CD14-positive monocyte (primary cell): Measurements from ENCODE around the gene TRABD. TPM values are rescaled to one million over a fixed set of nuclear protein-coding genes. Genes with fewer than 3 reads are reported as not detected.
A peak's percentile ranks its signal among the peaks of the same experiment; 100 is the strongest.

ENCODE experiments used
- DNase-seq, 3 donors: peaks; one replicate each; pipeline ENCODE4 v3.0.0-alpha.2; 2011 to 2022
- H2AFZ ChIP-seq: 2 replicates; pipeline ENCODE4 v1.6.0; 2012; ENCODE audit warnings: mild to moderate bottlenecking, low read depth, low read length, inconsistent platforms; ENCODE audit not compliant: insufficient read depth, poor library complexity, severe bottlenecking
- H3K27ac ChIP-seq, 2 donors: 1 replicate in 1 of 2; 2 replicates in 1 of 2; pipeline ENCODE4 v1.5.1; 2012 to 2013; ENCODE audit warnings: low read length in 2 of 2, control low read depth in 1 of 2, inconsistent platforms in 1 of 2, low read depth in 1 of 2, mild to moderate bottlenecking in 1 of 2
- H3K27me3 ChIP-seq, 2 donors: one replicate each; pipeline versions ENCODE4 v1.6.0 to v1.6.1; 2011 to 2013; ENCODE audit warnings: low read length in 2 of 2; ENCODE audit not compliant: control insufficient read depth in 2 of 2, insufficient read depth in 2 of 2
- H3K36me3 ChIP-seq, 2 donors: replicated peaks in 1 of 2; 1 replicate in 1 of 2; 2 replicates in 1 of 2; pipeline versions ENCODE4 v1.5.1 to v1.6.1; 2012 to 2013; ENCODE audit warnings: low read length in 2 of 2, control low read depth in 1 of 2, inconsistent platforms in 1 of 2, mild to moderate bottlenecking in 1 of 2; ENCODE audit not compliant: insufficient read depth in 2 of 2, control insufficient read depth in 1 of 2
- H3K4me1 ChIP-seq, 2 donors: 1 replicate in 1 of 2; 2 replicates in 1 of 2; pipeline versions ENCODE4 v1.5.1 to v1.6.1; 2012 to 2013; ENCODE audit warnings: low read length in 2 of 2, control low read depth in 1 of 2, inconsistent platforms in 1 of 2, mild to moderate bottlenecking in 1 of 2, moderate library complexity in 1 of 2; ENCODE audit not compliant: insufficient read depth in 2 of 2, control insufficient read depth in 1 of 2
- H3K4me2 ChIP-seq: replicated peaks from 2 replicates; pipeline ENCODE3; 2012; ENCODE audit warnings: low read length, moderate library complexity, mild to moderate bottlenecking; ENCODE audit not compliant: poor library complexity, severe bottlenecking; ENCODE audit errors: extremely low read depth
- H3K4me3 ChIP-seq, 3 experiments: fragments of 200-600 bp in 1 of 3; sonication (generic) in 1 of 3; replicated peaks in 1 of 3; 1 replicate in 2 of 3; 2 replicates in 1 of 3; pipeline ENCODE4 v1.5.1; 2011 to 2013; ENCODE audit warnings: low read length in 3 of 3, mild to moderate bottlenecking in 3 of 3, control low read depth in 2 of 3, low read depth in 2 of 3, inconsistent platforms in 1 of 3, moderate library complexity in 1 of 3
- H3K79me2 ChIP-seq: 2 replicates; pipeline ENCODE4 v1.6.0; 2012; ENCODE audit warnings: mild to moderate bottlenecking, control low read depth, inconsistent platforms, low read length, moderate library complexity; ENCODE audit not compliant: insufficient read depth
- H3K9ac ChIP-seq: 2 replicates; pipeline ENCODE4 v1.6.0; 2017; ENCODE audit warnings: low read length, mild to moderate bottlenecking; ENCODE audit not compliant: insufficient read depth, poor library complexity, severe bottlenecking
- H3K9me3 ChIP-seq, 2 donors: replicated peaks in 1 of 2; 1 replicate in 1 of 2; 2 replicates in 1 of 2; pipeline versions ENCODE4 v1.5.1 to v1.6.1; 2012 to 2013; ENCODE audit warnings: low read length in 2 of 2, control low read depth in 1 of 2; ENCODE audit not compliant: control insufficient read depth in 1 of 2, insufficient read depth in 1 of 2
- H4K20me1 ChIP-seq: 2 replicates; pipeline ENCODE4 v1.6.0; 2012; ENCODE audit warnings: mild to moderate bottlenecking, low read length, control low read depth, moderate library complexity; ENCODE audit not compliant: insufficient read depth
- H3K27ac Mint-ChIP-seq, 7 donors: one replicate each; pipeline ENCODE4 v1.8.0; 2020; ENCODE audit warnings: mild to moderate bottlenecking in 7 of 7, mixed read lengths in 7 of 7, moderate library complexity in 6 of 7, inconsistent platforms in 2 of 7
- H3K27me3 Mint-ChIP-seq, 3 donors: one replicate each; pipeline ENCODE4 v1.8.0; 2021 to 2022; ENCODE audit warnings: low read depth in 3 of 3, mild to moderate bottlenecking in 3 of 3, mixed read lengths in 3 of 3, moderate library complexity in 3 of 3, inconsistent platforms in 1 of 3
- H3K36me3 Mint-ChIP-seq, 2 donors: one replicate each; pipeline ENCODE4 v1.8.0; 2020; ENCODE audit warnings: mixed read lengths in 2 of 2, inconsistent platforms in 1 of 2, mild to moderate bottlenecking in 1 of 2
- H3K4me1 Mint-ChIP-seq: one replicate; pipeline ENCODE4 v1.8.0; 2020; ENCODE audit warnings: mild to moderate bottlenecking, mixed read lengths
- H3K4me3 Mint-ChIP-seq, 2 donors: one replicate each; pipeline ENCODE4 v1.8.0; 2020; ENCODE audit warnings: mild to moderate bottlenecking in 2 of 2, mixed read lengths in 2 of 2, moderate library complexity in 1 of 2
- H3K9me3 Mint-ChIP-seq, 7 donors: one replicate each; pipeline ENCODE4 v1.8.0; 2020 to 2022; ENCODE audit warnings: mixed read lengths in 7 of 7, mild to moderate bottlenecking in 6 of 7, moderate library complexity in 6 of 7, inconsistent platforms in 2 of 7
- CTCF ChIP-seq: fragments of 200-600 bp; IDR thresholded peaks from one replicate; pipeline ENCODE4 v1.8.0; 2022; ENCODE audit warnings: antibody characterized with exemption, mild to moderate bottlenecking
- whole genome bisulfite sequencing: methylation state at CpG from one replicate; pipeline ENCODE4 v1.1.5; 2013; ENCODE audit warnings: missing lambda C conversion rate; ENCODE audit not compliant: insufficient coverage; 5-methylcytosine and 5-hydroxymethylcytosine counted together
- intact Hi-C, 2 donors: fragments of 100-400 bp; cut with micrococcal nuclease; formaldehyde crosslinking; loops; one replicate each; pipeline versions ENCODE4 v1.15.0 to v1.15.1; 2023
- polyA plus RNA-seq, 3 donors: library from polyadenylated mRNA; depleted of rRNA in 1 of 3; unstranded in 2 of 3; stranded (reverse) in 1 of 3; fragments of 300-500 nt in 2 of 3; fragments of >200 nt in 1 of 3; fragmentation: Illumina TruSeq in 2 of 3; gene quantifications; 1 replicate in 2 of 3; 2 replicates in 1 of 3; pipeline ENCODE4 v1.2.3, GENCODE V29; 2012 to 2021

Gene TRABD
- polyA plus RNA-seq, 3 donors, result 34.5 to 240 (median 39.3) TPM

GRCh38 chr22:50190941-50191741 lies 5.4 kb downstream of the TRABD start:
- DNase-seq, result peak; percentile 90 to 95 (median 93)
- Histone ChIP-seq H3K36me3 (peaks cover 31 to 32% of the 10 kb centered on the region in 2 donors), H3K27ac (peak overlapping the region; percentile 99 to 100), H3K9me3 (no peaks in the 10 kb centered on the region), H2AFZ (no peak overlapping the region), H4K20me1 (no peaks in the 10 kb centered on the region), H3K79me2 (peaks cover 79% of the 10 kb centered on the region), H3K4me3 (peak overlapping the region; percentile 21 to 71 (median 57)), H3K9ac (peak overlapping the region; percentile 95), H3K27me3 (no peaks in the 10 kb centered on the region), H3K4me2 (peak overlapping the region; percentile 70), H3K4me1 (peaks cover 64 to 75% of the 10 kb centered on the region in 2 donors)
- Mint-ChIP-seq H3K36me3 (peaks cover 36 to 49% of the 10 kb centered on the region in 2 donors), H3K4me1 (peaks cover 54% of the 10 kb centered on the region), H3K9me3 (no peaks in the 10 kb centered on the region), H3K27ac (peak overlapping the region; percentile 98 to 100 (median 100)), H3K4me3 (peak overlapping the region; percentile 83 to 89), H3K27me3 (peaks cover 0 to 2% (median 1%) of the 10 kb centered on the region in 3 donors)
- intact Hi-C loops, result loop anchor here in 1 of 2 donors (1.0 to 2.0 kb wide), 2 partner anchors 9 to 254 kb away; no protein-coding TSS in a partner anchor
- 0% methylated on average over 16 of the region's 18 CpGs for WGBS
- no peak for TF ChIP-seq CTCF

GRCh38 chr22:50192436-50193204 lies 6.9 kb downstream of the TRABD start:
- Histone ChIP-seq H3K9me3 (no peaks in the 10 kb centered on the region), H2AFZ (no peak overlapping the region), H3K27me3 (no peaks in the 10 kb centered on the region), H3K79me2 (peaks cover 64% of the 10 kb centered on the region), H3K9ac (peak overlapping the region; percentile 95), H4K20me1 (peaks cover 6% of the 10 kb centered on the region), H3K4me2 (peak overlapping the region; percentile 70), H3K36me3 (peaks cover 43 to 47% of the 10 kb centered on the region in 2 donors), H3K4me3 (peak overlapping the region in 2 of 3 experiments; percentile 57 to 71), H3K4me1 (peaks cover 52 to 60% of the 10 kb centered on the region in 2 donors), H3K27ac (peak overlapping the region; percentile 99 to 100)
- Mint-ChIP-seq H3K27ac (peak overlapping the region; percentile 98 to 100 (median 100)), H3K36me3 (peaks cover 40 to 64% of the 10 kb centered on the region in 2 donors), H3K4me3 (peak overlapping the region; percentile 83 to 89), H3K9me3 (no peaks in the 10 kb centered on the region), H3K4me1 (peaks cover 45% of the 10 kb centered on the region), H3K27me3 (peaks cover 0 to 1% (median 0%) of the 10 kb centered on the region in 3 donors)
- peak; percentile 55 to 67 (median 65) for DNase-seq
- 44% methylated on average over 22 of the region's 25 CpGs for WGBS
- TF ChIP-seq CTCF, result no peak
- intact Hi-C loops, result no loop called here
